Rectal smooth muscle tissue (tissue), 1 donor: Measurements from ENCODE around the gene MYH3.
A peak's percentile ranks its signal among the peaks of the same experiment; 100 is the strongest.
"Not testable (repeated sequence)": the region's sequence is repeated elsewhere in the genome, so short reads cannot be mapped to it uniquely, and the experiment has no call there.

ENCODE experiments used
- H3K27ac ChIP-seq: one replicate; pipeline ENCODE4 v1.7.0; 2013; ENCODE audit warnings: low read depth, low read length, inconsistent platforms
- H3K27me3 ChIP-seq: one replicate; pipeline ENCODE4 v1.7.0; 2013; ENCODE audit warnings: low read length; ENCODE audit not compliant: control insufficient read depth, insufficient read depth
- H3K36me3 ChIP-seq: one replicate; pipeline ENCODE4 v1.7.0; 2013; ENCODE audit warnings: low read length; ENCODE audit not compliant: control insufficient read depth, insufficient read depth
- H3K4me1 ChIP-seq: one replicate; pipeline ENCODE4 v1.7.0; 2013; ENCODE audit warnings: low read length; ENCODE audit not compliant: control insufficient read depth, insufficient read depth
- H3K4me3 ChIP-seq: one replicate; pipeline ENCODE4 v1.7.0; 2013; ENCODE audit warnings: low read length
- H3K9ac ChIP-seq: one replicate; pipeline ENCODE4 v1.7.0; 2013; ENCODE audit warnings: low read length

Gene MYH3

GRCh38 chr17:10657148-10657547, at the start of gene MYH3:
Gene MYH3 (minus strand): TSS chr17:10657309. CDS start chr17:10655064, 2,245 bp downstream.
- Histone ChIP-seq H3K27me3 (no peaks in the 10 kb centered on the region), H3K4me3 (no peak within 1 kb of the TSS), H3K9ac (no peak within 1 kb of the TSS), H3K27ac (no peak within 1 kb of the TSS), H3K4me1 (no peaks in the 10 kb centered on the region), H3K36me3 (no peaks in the 10 kb centered on the region)

GRCh38 chr17:10705727-10706126, 48.6 kb upstream of the MYH3 start:
- no peak overlapping the region for H3K27ac ChIP-seq
- H3K4me3 ChIP-seq, result no peak overlapping the region
- H3K4me1 ChIP-seq, result no peaks in the 10 kb centered on the region
- no peak overlapping the region for H3K9ac ChIP-seq
- H3K36me3 ChIP-seq, result peaks cover 13% of the 10 kb centered on the region
- no peaks in the 10 kb centered on the region for H3K27me3 ChIP-seq

- H3K4me3 ChIP-seq, result no peak overlapping the region
- H3K4me1 ChIP-seq, result peaks cover 4% of the 10 kb centered on the region
- H3K9ac ChIP-seq, result no peak overlapping the region
- peaks cover 2% of the 10 kb centered on the region for H3K36me3 ChIP-seq
- no peak overlapping the region for H3K27ac ChIP-seq
- no peaks in the 10 kb centered on the region for H3K27me3 ChIP-seq
These were observed 45.5 kb upstream of the MYH3 start for GRCh38 chr17:10702574-10702973.

GRCh38 chr17:10699856-10700255, 42.7 kb upstream of the MYH3 start:
- no peak overlapping the region for H3K27ac ChIP-seq
- peaks cover 11% of the 10 kb centered on the region for H3K4me1 ChIP-seq
- no peaks in the 10 kb centered on the region for H3K27me3 ChIP-seq
- no peak overlapping the region for H3K4me3 ChIP-seq
- H3K36me3 ChIP-seq, result no peaks in the 10 kb centered on the region
- no peak overlapping the region for H3K9ac ChIP-seq

GRCh38 chr17:10698096-10698818, 41.1 kb upstream of the MYH3 start:
- Histone ChIP-seq H3K4me3 (peak overlapping the region; percentile 98), H3K27me3 (no peaks in the 10 kb centered on the region), H3K4me1 (peaks cover 11% of the 10 kb centered on the region), H3K9ac (peak overlapping the region; percentile 80), H3K27ac (peak overlapping the region; percentile 94), H3K36me3 (peaks cover 4% of the 10 kb centered on the region)

GRCh38 chr17:10697092-10698081, 40.3 kb upstream of the MYH3 start, which contains the start of the genes ADPRM and SCO1:
Gene ADPRM (plus strand): TSS chr17:10697594. CDS start chr17:10704927, 7,333 bp downstream.
Gene SCO1 (minus strand): TSS chr17:10697533. CDS start chr17:10697507, 26 bp downstream.
- Histone ChIP-seq H3K27me3 (no peaks in the 10 kb centered on the region), H3K4me3 (peak within 1 kb of the TSS; percentile 98), H3K36me3 (peaks cover 7% of the 10 kb centered on the region), H3K27ac (peak within 1 kb of the TSS; percentile 94), H3K4me1 (peaks cover 11% of the 10 kb centered on the region), H3K9ac (peak within 1 kb of the TSS; percentile 94)

- H3K9ac ChIP-seq, H3K36me3 ChIP-seq, H3K27ac ChIP-seq, H3K27me3 ChIP-seq: not testable (repeated sequence)
- Histone ChIP-seq H3K4me3 (peak overlapping the region; percentile 98), H3K4me1 (peaks cover 11% of the 10 kb centered on the region)
These were observed 38.8 kb upstream of the MYH3 start for GRCh38 chr17:10695875-10696407.

DNA sequence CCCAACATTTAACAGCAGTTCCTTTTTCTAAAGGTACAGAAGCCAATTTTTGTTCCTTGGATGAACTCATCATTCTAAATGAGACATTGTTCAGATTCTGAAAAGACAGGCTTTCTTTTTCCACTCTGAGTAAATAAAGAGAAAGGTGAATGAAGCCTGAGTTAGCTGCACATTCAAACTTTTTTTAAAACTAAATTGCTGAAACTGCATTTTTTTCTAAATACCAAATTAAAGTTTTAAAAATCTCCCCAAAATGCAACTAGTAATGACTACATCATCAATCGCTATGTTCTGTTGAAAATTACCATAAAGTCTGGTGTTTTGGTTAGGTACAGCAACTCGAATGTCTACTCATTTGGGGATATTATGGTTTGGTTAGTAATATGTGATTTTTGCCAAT, 30.4 kb upstream of the MYH3 start:
- no peak overlapping the region for H3K9ac ChIP-seq
- no peaks in the 10 kb centered on the region for H3K4me1 ChIP-seq
- no peak overlapping the region for H3K4me3 ChIP-seq
- peaks cover 12% of the 10 kb centered on the region for H3K36me3 ChIP-seq
- H3K27ac ChIP-seq, result no peak overlapping the region
- no peaks in the 10 kb centered on the region for H3K27me3 ChIP-seq

DNA sequence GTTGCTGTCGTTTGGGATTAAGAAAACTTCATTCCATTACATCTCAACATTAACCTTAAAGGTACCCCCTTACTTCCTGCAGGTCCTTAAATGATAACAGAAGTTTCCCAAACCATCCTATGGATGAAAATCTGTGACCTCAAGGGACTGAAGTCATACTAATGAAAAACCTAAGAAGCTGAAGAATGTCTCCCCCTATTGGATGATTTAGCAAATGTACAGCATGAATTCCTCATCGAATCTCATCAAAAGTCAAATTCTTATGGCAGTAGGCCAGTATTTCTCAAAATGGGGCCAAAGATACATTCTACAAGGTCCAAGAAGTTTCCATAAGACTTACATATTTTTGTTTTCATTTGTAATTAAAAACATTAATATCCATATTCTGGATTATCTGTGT, 26.7 kb upstream of the MYH3 start:
- Histone ChIP-seq H3K36me3 (peaks cover 21% of the 10 kb centered on the region), H3K27ac (no peak overlapping the region)

GRCh38 chr17:10681866-10682446, 24.8 kb upstream of the MYH3 start:
- H3K4me3 ChIP-seq, result no peak overlapping the region
- peaks cover 21% of the 10 kb centered on the region for H3K36me3 ChIP-seq
- no peaks in the 10 kb centered on the region for H3K27me3 ChIP-seq
- peaks cover 8% of the 10 kb centered on the region for H3K4me1 ChIP-seq
- H3K27ac ChIP-seq, result peak overlapping the region; percentile 34
- H3K9ac ChIP-seq, result no peak overlapping the region

More for the DNA sequence above, 26.7 kb upstream of the MYH3 start:
- H3K4me3 ChIP-seq, result no peak overlapping the region
- H3K9ac ChIP-seq, result no peak overlapping the region
- no peaks in the 10 kb centered on the region for H3K27me3 ChIP-seq
- H3K4me1 ChIP-seq, result peaks cover 8% of the 10 kb centered on the region

DNA sequence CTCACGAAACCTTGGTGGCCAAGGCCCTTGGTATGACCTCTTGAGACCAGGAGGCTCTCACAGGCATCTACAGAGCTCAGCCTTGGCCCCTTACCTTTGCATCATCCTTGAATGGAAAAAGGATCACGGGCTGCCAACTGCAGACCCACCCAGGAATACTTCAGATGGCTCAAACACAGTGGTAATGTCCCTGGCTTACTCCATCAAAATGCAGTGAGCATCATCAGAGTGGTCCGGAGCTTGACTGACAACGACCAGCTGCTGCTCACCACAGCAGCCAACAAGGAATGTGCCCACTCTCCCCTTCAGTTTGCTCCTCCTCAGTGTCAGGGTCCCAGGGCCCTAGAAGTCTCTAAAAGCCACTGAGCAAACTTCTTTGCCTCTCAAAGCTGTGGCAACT, 17.6 kb upstream of the MYH3 start:
- Histone ChIP-seq H3K4me1 (peaks cover 6% of the 10 kb centered on the region), H3K36me3 (peaks cover 5% of the 10 kb centered on the region), H3K27ac (no peak overlapping the region), H3K27me3 (no peaks in the 10 kb centered on the region), H3K4me3 (no peak overlapping the region), H3K9ac (no peak overlapping the region)

DNA sequence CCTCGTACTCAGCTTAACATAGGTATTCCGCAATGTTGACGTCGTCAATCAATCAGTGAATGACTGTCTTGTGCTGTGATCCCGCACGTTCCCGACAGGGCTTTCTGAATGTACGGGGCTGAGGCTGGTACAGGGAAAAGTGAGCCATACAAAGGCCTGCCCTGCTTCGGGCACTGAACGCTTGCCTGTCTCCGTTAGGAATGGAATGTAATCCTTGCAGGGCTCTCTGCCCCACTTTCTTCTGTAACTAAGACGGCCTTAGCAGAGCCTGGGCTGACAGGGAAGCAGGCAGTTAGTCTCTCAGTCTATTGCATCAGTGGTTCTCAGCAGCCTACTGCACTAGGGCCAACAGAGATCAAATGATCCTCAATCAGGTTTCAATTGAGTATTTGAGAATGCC, 16.2 kb upstream of the MYH3 start:
- Histone ChIP-seq H3K9ac (no peak overlapping the region), H3K4me1 (peaks cover 6% of the 10 kb centered on the region), H3K4me3 (no peak overlapping the region), H3K27ac (peak overlapping the region; percentile 73), H3K36me3 (peaks cover 5% of the 10 kb centered on the region), H3K27me3 (no peaks in the 10 kb centered on the region)
